Spleen (tissue), 11 donors: ENCODE data around the gene PNPT1. TPM values are rescaled to one million over a fixed set of nuclear protein-coding genes. Genes with fewer than 3 reads are reported as not detected.

Experiments used
- DNase-seq: peaks from one replicate; pipeline ENCODE4 v3.0.0-alpha.2; 2020
- H3K27ac ChIP-seq, 8 donors: fragments of 200-600 bp; sonication (generic) in 7 of 8; 1 replicate in 4 of 8; 2 replicates in 4 of 8; pipeline versions ENCODE4 v1.5.0 to v1.8.0; 2016 to 2021; ENCODE audit warnings: inconsistent platforms in 4 of 8, mild to moderate bottlenecking in 4 of 8, moderate library complexity in 1 of 8
- H3K27me3 ChIP-seq, 7 donors: fragments of 200-600 bp; sonication (generic) in 6 of 7; replicated peaks in 1 of 7; 1 replicate in 4 of 7; 2 replicates in 3 of 7; pipeline versions ENCODE4 v1.5.0 to v1.8.0; 2016 to 2021; ENCODE audit warnings: inconsistent platforms in 3 of 7, mild to moderate bottlenecking in 1 of 7
- H3K36me3 ChIP-seq, 6 donors: fragments of 200-600 bp; sonication (generic) in 5 of 6; 1 replicate in 4 of 6; 2 replicates in 2 of 6; pipeline versions ENCODE4 v1.5.0 to v1.8.0; 2016 to 2021; ENCODE audit warnings: inconsistent platforms in 2 of 6
- H3K4me1 ChIP-seq, 6 donors: fragments of 200-600 bp; sonication (generic) in 5 of 6; 1 replicate in 3 of 6; 2 replicates in 3 of 6; pipeline versions ENCODE4 v1.5.0 to v1.8.0; 2016 to 2021; ENCODE audit warnings: inconsistent platforms in 3 of 6
- H3K4me3 ChIP-seq, 8 donors: fragments of 200-600 bp; sonication (generic) in 7 of 8; 1 replicate in 4 of 8; 2 replicates in 4 of 8; pipeline versions ENCODE4 v1.5.0 to v1.8.0; 2016 to 2021; ENCODE audit warnings: inconsistent platforms in 4 of 8, mild to moderate bottlenecking in 4 of 8, moderate library complexity in 2 of 8
- H3K9me3 ChIP-seq, 8 donors: fragments of 200-600 bp; sonication (generic) in 7 of 8; 1 replicate in 4 of 8; 2 replicates in 4 of 8; pipeline versions ENCODE4 v1.5.0 to v1.8.0; 2016 to 2021; ENCODE audit warnings: inconsistent platforms in 4 of 8
- POLR2A ChIP-seq, 3 donors: fragments of 450-650 bp; IDR thresholded peaks; one replicate each; pipeline ENCODE4 v1.5.1; 2017; ENCODE audit warnings: antibody characterized with exemption in 3 of 3, mild to moderate bottlenecking in 1 of 3
- POLR2AphosphoS5 ChIP-seq, 3 donors: sonication (generic); formaldehyde crosslinking; IDR thresholded peaks; one replicate each; pipeline ENCODE4 v1.5.1; 2017; ENCODE audit warnings: antibody characterized with exemption in 3 of 3
- WGBS, 5 donors: extraction: QIAGEN DNeasy Blood & Tissue Kit in 3 of 5; methylation state at CpG; one replicate each; pipeline versions ENCODE4 v1.1.5 to v1.1.7; 2013 to 2018; 5-methylcytosine and 5-hydroxymethylcytosine counted together
- intact Hi-C: fragments of 100-400 bp; cut with DNase I; formaldehyde crosslinking; loops from one replicate; pipeline ENCODE4 v1.15.0; 2023; ENCODE audit warnings: low total_unique reads
- polyA plus RNA-seq, 3 donors: library from polyadenylated mRNA; stranded (reverse); fragments of 200-250 nt; gene quantifications; one replicate each; pipeline ENCODE4 v1.2.1, GENCODE V29; 2013
- total RNA-seq, 7 donors: library from RNA; depleted of rRNA in 3 of 7; stranded (reverse); fragments of >200 nt in 3 of 7; fragmentation: NEBNext Ultra II Directional in 4 of 7; extraction: Animal tissue kit (Norgen Biotek cat#: 25700) in 4 of 7; gene quantifications; one replicate each; pipeline versions ENCODE4 v1.1.0 to v1.2.1, GENCODE V29; 2016 to 2021
- TF ChIP-seq, protein P1 (sequence below), 11 experiments: fragments of 200-600 bp in 7 of 11; fragments of 450-650 bp in 4 of 11; sonication (generic) in 4 of 11; IDR thresholded peaks in 8 of 11; conservative IDR thresholded peaks in 3 of 11; 1 replicate in 7 of 11; 2 replicates in 4 of 11; pipeline versions ENCODE4 v1.4.0 to v1.8.0; 2016 to 2021; ENCODE audit warnings: antibody characterized with exemption in 11 of 11, inconsistent platforms in 4 of 11, mild to moderate bottlenecking in 1 of 11
- donor health status: healthy with polysubstance abuse.
- donor health status: DM: no; HTN: no; CAD: no; lungs with moderate emphysema.
- donor health status: DM: no; HTN: no; CAD: no.
- donor health status: Bipolar disorder and iron deficiency.
- donor health status: healthy.
- donor health status: DM: no; HTN: no; CAD: no.
- donor health status: DM: yes; HTN: yes; CAD: no.

PNPT1 gene
- total and polyA plus RNA-seq, 10 donors: 6.4 to 26.3 (median 16.9) TPM

GRCh38 chr2:55733335-55733734, 39.7 kb upstream of the PNPT1 start:
- no peaks in the 10 kb centered on the region for H3K36me3 ChIP-seq
- H3K27ac ChIP-seq: peak overlapping the region in 1 of 8 donors; percentile 19
- no peak overlapping the region for H3K4me3 ChIP-seq
- H3K9me3 ChIP-seq: no peaks in the 10 kb centered on the region
- DNase-seq: no peak
- TF ChIP-seq POLR2A (IDR thresholded peaks at IDR 0.05): no peak
- no peak for TF ChIP-seq POLR2AphosphoS5 (IDR thresholded peaks at IDR 0.05)
- TF ChIP-seq, protein P1, sequence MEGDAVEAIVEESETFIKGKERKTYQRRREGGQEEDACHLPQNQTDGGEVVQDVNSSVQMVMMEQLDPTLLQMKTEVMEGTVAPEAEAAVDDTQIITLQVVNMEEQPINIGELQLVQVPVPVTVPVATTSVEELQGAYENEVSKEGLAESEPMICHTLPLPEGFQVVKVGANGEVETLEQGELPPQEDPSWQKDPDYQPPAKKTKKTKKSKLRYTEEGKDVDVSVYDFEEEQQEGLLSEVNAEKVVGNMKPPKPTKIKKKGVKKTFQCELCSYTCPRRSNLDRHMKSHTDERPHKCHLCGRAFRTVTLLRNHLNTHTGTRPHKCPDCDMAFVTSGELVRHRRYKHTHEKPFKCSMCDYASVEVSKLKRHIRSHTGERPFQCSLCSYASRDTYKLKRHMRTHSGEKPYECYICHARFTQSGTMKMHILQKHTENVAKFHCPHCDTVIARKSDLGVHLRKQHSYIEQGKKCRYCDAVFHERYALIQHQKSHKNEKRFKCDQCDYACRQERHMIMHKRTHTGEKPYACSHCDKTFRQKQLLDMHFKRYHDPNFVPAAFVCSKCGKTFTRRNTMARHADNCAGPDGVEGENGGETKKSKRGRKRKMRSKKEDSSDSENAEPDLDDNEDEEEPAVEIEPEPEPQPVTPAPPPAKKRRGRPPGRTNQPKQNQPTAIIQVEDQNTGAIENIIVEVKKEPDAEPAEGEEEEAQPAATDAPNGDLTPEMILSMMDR (IDR thresholded peaks at IDR 0.05 in 8 of 11, conservative IDR thresholded peaks at IDR 0.05 in 3 of 11): no peak
- 17 to 45% (median 37%) methylated on average over 1 of the region's 1 CpG for WGBS, 5 donors
- no peaks in the 10 kb centered on the region for H3K4me1 ChIP-seq
- intact Hi-C loops: no loop called here
- H3K27me3 ChIP-seq: peaks cover 0 to 3% (median 0%) of the 10 kb centered on the region in 7 donors

DNA sequence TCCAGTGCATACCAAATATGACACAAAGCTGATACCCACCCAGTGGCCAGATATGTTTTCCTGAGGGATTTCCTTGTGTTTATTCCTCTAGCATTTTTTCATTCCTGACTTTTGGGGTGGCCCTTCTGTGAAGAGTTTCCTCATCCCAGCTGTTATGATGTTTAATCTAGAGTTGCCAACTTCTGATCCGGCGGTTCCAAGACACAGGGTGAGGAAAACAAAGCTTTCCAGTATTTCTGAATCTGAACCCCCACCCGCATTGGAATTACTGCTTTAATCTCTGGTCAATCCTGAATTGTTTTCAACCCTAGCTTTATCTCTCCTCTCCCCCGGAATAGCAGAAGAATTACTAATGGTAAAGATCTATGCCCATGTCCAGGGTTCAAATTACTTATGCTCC, 39.2 kb upstream of the PNPT1 start:
- no peaks in the 10 kb centered on the region for H3K9me3 ChIP-seq
- 83 to 88% (median 85%) methylated on average over 4 of the region's 4 CpGs for WGBS, 5 donors
- no peaks in the 10 kb centered on the region for H3K36me3 ChIP-seq
- no peak for DNase-seq
- H3K27ac ChIP-seq: peak overlapping the region in 1 of 8 donors; percentile 19
- H3K4me3 ChIP-seq: no peak overlapping the region
- intact Hi-C loops: no loop called here
- H3K4me1 ChIP-seq: no peaks in the 10 kb centered on the region
- TF ChIP-seq POLR2A (IDR thresholded peaks at IDR 0.05): no peak
- no peak for TF ChIP-seq POLR2AphosphoS5 (IDR thresholded peaks at IDR 0.05)
- TF ChIP-seq, protein P1 (IDR thresholded peaks at IDR 0.05 in 8 of 11, conservative IDR thresholded peaks at IDR 0.05 in 3 of 11): no peak
- H3K27me3 ChIP-seq: peaks cover 0 to 3% (median 0%) of the 10 kb centered on the region in 7 donors

DNA sequence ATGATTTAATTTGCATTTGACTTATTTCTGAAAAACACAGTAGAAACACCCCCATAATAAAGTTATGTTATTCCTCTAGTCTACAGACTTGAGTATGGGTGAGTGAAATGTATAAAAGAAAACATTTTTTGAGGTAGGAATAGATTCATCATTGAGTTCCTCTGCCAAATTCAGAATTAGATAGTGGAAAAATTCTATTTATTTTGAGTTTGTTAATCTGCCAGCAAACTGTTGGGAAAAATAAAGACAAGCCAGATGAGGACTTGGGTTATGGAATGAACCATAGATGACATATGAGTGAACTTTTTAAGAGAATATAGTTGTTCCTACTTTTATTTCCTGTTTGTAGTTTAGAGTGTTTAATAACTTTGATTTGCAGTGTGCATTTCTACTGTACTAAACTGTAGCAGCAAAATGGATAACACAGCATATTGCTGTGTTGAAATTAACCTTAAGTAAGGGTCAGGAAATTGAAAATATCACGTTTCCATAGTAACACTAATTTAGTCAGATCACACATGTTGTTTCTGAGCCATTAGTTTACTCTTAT, 35.6 kb upstream of the PNPT1 start:
- 43 to 74% (median 57%) methylated on average over 1 of the region's 1 CpG for WGBS, 5 donors
- no peaks in the 10 kb centered on the region for H3K9me3 ChIP-seq
- no peak for DNase-seq
- H3K4me3 ChIP-seq: no peak overlapping the region
- TF ChIP-seq POLR2AphosphoS5 (IDR thresholded peaks at IDR 0.05): no peak
- TF ChIP-seq POLR2A (IDR thresholded peaks at IDR 0.05): no peak
- TF ChIP-seq, protein P1 (IDR thresholded peaks at IDR 0.05 in 8 of 11, conservative IDR thresholded peaks at IDR 0.05 in 3 of 11): no peak
- no peak overlapping the region for H3K27ac ChIP-seq
- intact Hi-C loops: no loop called here
- no peaks in the 10 kb centered on the region for H3K4me1 ChIP-seq
- H3K36me3 ChIP-seq: no peaks in the 10 kb centered on the region
- peaks cover 0 to 2% (median 0%) of the 10 kb centered on the region in 7 donors for H3K27me3 ChIP-seq

GRCh38 chr2:55721596-55722215, 28.1 kb upstream of the PNPT1 start:
- Histone ChIP-seq H3K36me3 (no peaks in the 10 kb centered on the region), H3K4me3 (no peak overlapping the region), H3K27ac (no peak overlapping the region), H3K9me3 (no peaks in the 10 kb centered on the region), H3K4me1 (peaks cover 0 to 4% (median 0%) of the 10 kb centered on the region in 6 donors), H3K27me3 (no peaks in the 10 kb centered on the region)
- 89 to 91% (median 90%) methylated on average over 5 of the region's 5 CpGs for WGBS, 5 donors
- TF ChIP-seq, protein P1 (IDR thresholded peaks at IDR 0.05 in 8 of 11, conservative IDR thresholded peaks at IDR 0.05 in 3 of 11): no peak
- TF ChIP-seq POLR2A (IDR thresholded peaks at IDR 0.05): no peak
- TF ChIP-seq POLR2AphosphoS5 (IDR thresholded peaks at IDR 0.05): no peak
- intact Hi-C loops: no loop called here
- no peak for DNase-seq
